K562 (cell line): ENCODE data around the gene RNF187. TPM values are rescaled to one million over a fixed set of nuclear protein-coding genes. Genes with fewer than 3 reads are reported as not detected.

Experiments used
- AFF4 ChIP-seq: sonication (generic); formaldehyde crosslinking; IDR thresholded peaks from 2 replicates; pipeline ENCODE4 v1.8.0; 2023; ENCODE audit warnings: mild to moderate bottlenecking, missing genetic modification reagents
- BRD9 ChIP-seq: fragments of 450-650 bp; IDR thresholded peaks from 2 replicates; pipeline ENCODE4 v1.6.1; 2018; ENCODE audit warnings: low read depth; ENCODE audit not compliant: partially characterized antibody
- ELF4 ChIP-seq: fragments of 450-650 bp; formaldehyde crosslinking; IDR thresholded peaks from 2 replicates; pipeline ENCODE4 v1.4.0; 2022; ENCODE audit warnings: missing genetic modification characterization
- FOXJ2 ChIP-seq: fragments of 200-800 bp; sonication (Bioruptor generic); IDR thresholded peaks from 2 replicates; pipeline ENCODE4 v1.6.1; 2016; ENCODE audit warnings: missing genetic modification characterization, missing compliant biosample characterization
- MTA2 ChIP-seq: fragments of 450-650 bp; IDR thresholded peaks from 2 replicates; pipeline ENCODE4 v1.6.1; 2016; ENCODE audit warnings: low read depth
- NFIC ChIP-seq: fragments of 450-650 bp; IDR thresholded peaks from 2 replicates; pipeline ENCODE4 v1.6.1; 2017; ENCODE audit warnings: mild to moderate bottlenecking, inconsistent platforms
- NR1H2 ChIP-seq: sonication (generic); formaldehyde crosslinking; IDR thresholded peaks from 2 replicates; pipeline ENCODE4 v1.4.0; 2020; ENCODE audit warnings: mild to moderate bottlenecking, missing genetic modification reagents
- RCOR1 ChIP-seq, 2 experiments: IDR thresholded peaks; 2 replicates each; pipeline ENCODE4 v1.6.1; 2012; ENCODE audit warnings: low read depth in 2 of 2, low read length in 2 of 2, borderline replicate concordance in 1 of 2, improper control_type of control experiment in 1 of 2
- RHOXF2B ChIP-seq: fragments of 250-450 bp; sonication (Bioruptor Pico); conservative IDR thresholded peaks from 2 replicates; pipeline ENCODE4 v1.5.1; 2021
- TEAD1 ChIP-seq, 2 experiments: fragments of 450-650 bp in 1 of 2; sonication (generic) in 1 of 2; formaldehyde crosslinking; IDR thresholded peaks; 2 replicates each; pipeline versions ENCODE4 v1.4.0 to v1.8.0; 2020 to 2022; ENCODE audit warnings: mild to moderate bottlenecking in 2 of 2, missing genetic modification reagents in 1 of 2
- U2AF2 ChIP-seq: fragments of 200-400 bp; formaldehyde crosslinking; optimal IDR thresholded peaks from 2 replicates; pipeline ENCODE3; 2017; ENCODE audit warnings: low read depth, mild to moderate bottlenecking, low read length
- WHSC1 ChIP-seq: IDR thresholded peaks from one replicate; pipeline ENCODE4 v1.6.1; 2012; ENCODE audit warnings: low read length, control low read depth, inconsistent platforms
- ZNF146 ChIP-seq: IDR thresholded peaks from one replicate; pipeline ENCODE4 v1.6.1; 2018; ENCODE audit warnings: missing compliant biosample characterization; ENCODE audit not compliant: unreplicated experiment
- polyA plus RNA-seq, 8 experiments: library from polyadenylated mRNA; depleted of rRNA in 4 of 8; stranded (reverse) in 5 of 8; unstranded in 3 of 8; fragments of >200 nt; fragmentation: Nextera tagmentation in 2 of 8; fragmentation: Illumina TruSeq in 1 of 8; extraction: Ambion mirVana in 2 of 8; extraction: Trizol in 1 of 8; gene quantifications; 2 replicates each; pipeline versions ENCODE4 v1.2.1 to v1.2.3, GENCODE V29; 2011 to 2014; ENCODE audit warnings: inconsistent platforms in 1 of 8, missing spikeins in 1 of 8
- total RNA-seq, 7 experiments: library from RNA; depleted of rRNA in 6 of 7; stranded (reverse); fragments of >200 nt in 6 of 7; fragmentation: Illumina TruSeq in 2 of 7; extraction: Trizol in 2 of 7; gene quantifications; 2 replicates each; pipeline versions ENCODE4 v1.2.1 to v1.2.3, GENCODE V29; 2011 to 2021; ENCODE audit warnings: low replicate concordance in 1 of 7
- TF ChIP-seq, protein P1 (sequence below): sonication (generic); formaldehyde crosslinking; IDR thresholded peaks from 2 replicates; pipeline ENCODE4 v1.8.0; 2022; ENCODE audit warnings: missing genetic modification reagents, mild to moderate bottlenecking, borderline replicate concordance
- TF ChIP-seq, protein P2 (sequence below): sonication (generic); formaldehyde crosslinking; IDR thresholded peaks from 2 replicates; pipeline ENCODE4 v1.8.0; 2022; ENCODE audit warnings: missing genetic modification reagents, mild to moderate bottlenecking, moderate library complexity, borderline replicate concordance
- TF ChIP-seq, protein P3 (sequence below): fragments of 450-650 bp; conservative IDR thresholded peaks from 2 replicates; pipeline ENCODE4 v1.6.1; 2016; ENCODE audit warnings: missing genetic modification characterization, low read depth, mild to moderate bottlenecking, missing compliant biosample characterization, moderate library complexity

The RNF187 gene
- total and polyA plus RNA-seq, 9 of the 15 experiments (the other 6 are each of a cell fraction or from before 2014, with no cell fraction given) = 2.3 to 119 (median 41.9) TPM

DNA sequence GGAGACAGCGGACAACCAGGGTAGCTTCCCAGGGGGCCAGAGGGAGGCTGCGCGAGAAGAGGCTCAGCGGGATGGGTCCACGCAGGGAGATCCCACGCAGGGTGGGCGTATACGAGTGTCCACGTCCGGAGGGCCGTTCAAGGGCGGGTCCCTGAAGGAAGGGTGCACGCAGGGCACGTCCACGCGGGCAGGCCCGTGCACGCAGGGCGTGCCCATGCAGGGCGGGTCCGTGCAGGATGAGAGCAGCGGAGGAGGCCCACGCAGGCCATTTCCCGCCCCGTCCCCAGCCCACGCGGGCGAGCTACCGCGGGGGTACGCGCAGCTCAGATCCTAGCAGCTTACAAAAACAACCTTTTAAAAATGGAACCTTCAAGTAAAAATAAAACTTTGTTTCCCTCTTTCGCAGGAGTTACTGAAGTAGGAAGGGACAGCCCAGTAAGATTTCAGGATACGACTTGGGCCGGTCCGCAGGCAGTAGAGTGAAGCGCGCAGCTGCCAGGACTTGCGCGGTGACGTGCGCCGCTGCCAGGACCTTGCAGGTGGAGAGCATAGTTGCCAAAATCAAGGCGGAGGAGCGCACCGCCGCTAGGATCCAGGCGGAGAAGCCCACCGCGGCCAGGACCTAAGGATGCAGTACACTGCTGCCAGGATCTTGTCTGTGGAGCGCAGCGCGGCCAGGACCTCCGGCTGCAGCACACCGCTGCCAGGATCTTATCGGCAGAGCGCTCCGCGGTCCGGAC is 416 bp upstream of the RNF187 start (continued):
- TF ChIP-seq, protein P1, sequence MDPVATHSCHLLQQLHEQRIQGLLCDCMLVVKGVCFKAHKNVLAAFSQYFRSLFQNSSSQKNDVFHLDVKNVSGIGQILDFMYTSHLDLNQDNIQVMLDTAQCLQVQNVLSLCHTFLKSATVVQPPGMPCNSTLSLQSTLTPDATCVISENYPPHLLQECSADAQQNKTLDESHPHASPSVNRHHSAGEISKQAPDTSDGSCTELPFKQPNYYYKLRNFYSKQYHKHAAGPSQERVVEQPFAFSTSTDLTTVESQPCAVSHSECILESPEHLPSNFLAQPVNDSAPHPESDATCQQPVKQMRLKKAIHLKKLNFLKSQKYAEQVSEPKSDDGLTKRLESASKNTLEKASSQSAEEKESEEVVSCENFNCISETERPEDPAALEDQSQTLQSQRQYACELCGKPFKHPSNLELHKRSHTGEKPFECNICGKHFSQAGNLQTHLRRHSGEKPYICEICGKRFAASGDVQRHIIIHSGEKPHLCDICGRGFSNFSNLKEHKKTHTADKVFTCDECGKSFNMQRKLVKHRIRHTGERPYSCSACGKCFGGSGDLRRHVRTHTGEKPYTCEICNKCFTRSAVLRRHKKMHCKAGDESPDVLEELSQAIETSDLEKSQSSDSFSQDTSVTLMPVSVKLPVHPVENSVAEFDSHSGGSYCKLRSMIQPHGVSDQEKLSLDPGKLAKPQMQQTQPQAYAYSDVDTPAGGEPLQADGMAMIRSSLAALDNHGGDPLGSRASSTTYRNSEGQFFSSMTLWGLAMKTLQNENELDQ = peak; percentile 99
- no peak for TF ChIP-seq WHSC1
- TF ChIP-seq FOXJ2 (tag) = peak; percentile 87; the same call in 1 of the 2 replicates
- TF ChIP-seq TEAD1 (CRISPR knock-in tag; IDR thresholded peaks at IDR 0.05) = peak; percentile 31 to 72; a peak in 2 of 4 replicates
- TF ChIP-seq, protein P2, sequence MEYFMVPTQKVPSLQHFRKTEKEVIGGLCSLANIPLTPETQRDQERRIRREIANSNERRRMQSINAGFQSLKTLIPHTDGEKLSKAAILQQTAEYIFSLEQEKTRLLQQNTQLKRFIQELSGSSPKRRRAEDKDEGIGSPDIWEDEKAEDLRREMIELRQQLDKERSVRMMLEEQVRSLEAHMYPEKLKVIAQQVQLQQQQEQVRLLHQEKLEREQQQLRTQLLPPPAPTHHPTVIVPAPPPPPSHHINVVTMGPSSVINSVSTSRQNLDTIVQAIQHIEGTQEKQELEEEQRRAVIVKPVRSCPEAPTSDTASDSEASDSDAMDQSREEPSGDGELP (CRISPR knock-in tag) = peak; percentile 94
- TF ChIP-seq RCOR1 (IDR thresholded peaks at IDR 0.05; ENCODE audit: borderline replicate concordance in 1 of 2, low read depth in 2 of 2, low read length in 2 of 2) = peak in 1 of 2 experiments; percentile 40; a peak in 2 of 4 replicates
- TF ChIP-seq U2AF2 = no peak
- TF ChIP-seq BRD9 = peak; percentile 38
- peak; percentile 95; the same call in 1 of the 2 replicates for TF ChIP-seq NR1H2 (CRISPR knock-in tag)
- peak; percentile 49 for TF ChIP-seq ZNF146 (CRISPR knock-in tag)
- peak; percentile 67; the same call in 1 of the 2 replicates for TF ChIP-seq MTA2
- TF ChIP-seq RHOXF2B (CRISPR knock-in tag) = no peak
- TF ChIP-seq NFIC = peak; percentile 100
- 0 out of 2 replicates have a peak, but pooled peaks have one; percentile 90 for TF ChIP-seq AFF4
- TF ChIP-seq, protein P3, sequence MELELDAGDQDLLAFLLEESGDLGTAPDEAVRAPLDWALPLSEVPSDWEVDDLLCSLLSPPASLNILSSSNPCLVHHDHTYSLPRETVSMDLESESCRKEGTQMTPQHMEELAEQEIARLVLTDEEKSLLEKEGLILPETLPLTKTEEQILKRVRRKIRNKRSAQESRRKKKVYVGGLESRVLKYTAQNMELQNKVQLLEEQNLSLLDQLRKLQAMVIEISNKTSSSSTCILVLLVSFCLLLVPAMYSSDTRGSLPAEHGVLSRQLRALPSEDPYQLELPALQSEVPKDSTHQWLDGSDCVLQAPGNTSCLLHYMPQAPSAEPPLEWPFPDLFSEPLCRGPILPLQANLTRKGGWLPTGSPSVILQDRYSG (tag) = peak; percentile 76; the same call in 1 of the 2 replicates
- TF ChIP-seq ELF4 (CRISPR knock-in tag) = peak; percentile 33; the same call in 1 of the 2 replicates
